CD1c-positive myeloid dendritic cell (primary cell): ENCODE data around the gene PIEZO1.
A peak's percentile ranks its signal among the peaks of the same experiment; 100 is the strongest.

Experiments used
- DNase-seq: peaks from one replicate; pipeline ENCODE4 v3.0.0-alpha.2; 2016; ENCODE audit errors: extremely low spot score

The PIEZO1 gene

DNA sequence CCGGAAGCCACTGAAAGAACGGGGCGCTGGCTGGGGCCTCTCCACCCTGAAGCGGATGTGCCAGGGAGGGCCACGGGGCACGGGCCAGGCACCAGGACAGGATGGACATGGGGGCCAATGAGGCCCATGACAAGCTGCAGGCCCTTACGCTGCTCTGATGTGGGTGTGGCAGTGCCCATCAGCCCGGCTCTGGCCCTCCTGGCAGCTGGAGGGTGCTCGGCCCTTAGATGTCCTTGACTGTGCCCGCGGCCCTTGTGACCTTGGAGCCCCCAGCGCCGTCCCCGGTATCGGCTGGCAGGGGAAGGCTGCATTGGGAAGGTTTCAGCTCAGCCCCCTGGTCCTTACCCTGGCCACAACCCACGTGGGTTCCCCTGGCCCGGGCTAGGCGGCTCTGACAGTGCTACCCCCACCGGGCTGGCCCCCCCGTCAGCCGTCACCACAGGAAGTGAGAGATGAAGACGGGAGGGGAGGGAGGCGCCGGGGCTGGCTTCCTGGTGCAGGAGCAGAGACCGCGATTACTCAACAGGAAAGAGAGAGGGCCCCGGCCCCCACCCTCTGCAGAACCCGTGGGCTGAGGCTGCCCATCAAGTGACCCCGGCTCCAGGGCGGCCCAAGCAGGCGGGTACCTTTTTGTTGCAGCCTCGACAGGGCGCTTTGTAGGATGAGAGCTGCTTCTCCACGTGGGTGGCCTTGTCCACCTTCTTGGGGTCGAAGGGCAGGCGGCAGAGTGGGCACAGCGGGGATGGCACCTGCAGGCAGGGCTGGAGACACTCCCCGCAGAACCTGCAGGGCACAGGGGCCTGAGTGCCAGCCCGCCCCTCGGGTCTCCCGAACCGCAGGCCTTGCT lies 84.2 kb downstream of the PIEZO1 start:
- peak; percentile 97 for DNase-seq

DNA sequence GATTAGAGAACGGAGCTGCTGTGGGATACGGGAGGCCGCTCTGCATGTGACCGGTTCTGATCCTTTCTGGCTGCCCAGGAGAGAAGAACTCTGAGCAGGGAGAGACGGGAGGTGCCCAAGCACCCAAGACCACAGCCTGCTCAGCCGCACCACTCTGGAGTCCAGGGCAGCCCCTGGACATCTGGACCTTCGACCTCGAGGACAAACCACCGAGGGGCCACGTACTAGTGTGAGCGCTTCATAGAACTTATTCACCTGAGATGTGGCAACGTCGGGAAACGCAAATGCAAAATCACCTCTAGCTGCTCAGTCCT lies 84.7 kb downstream of the PIEZO1 start:
- DNase-seq: no peak

DNA sequence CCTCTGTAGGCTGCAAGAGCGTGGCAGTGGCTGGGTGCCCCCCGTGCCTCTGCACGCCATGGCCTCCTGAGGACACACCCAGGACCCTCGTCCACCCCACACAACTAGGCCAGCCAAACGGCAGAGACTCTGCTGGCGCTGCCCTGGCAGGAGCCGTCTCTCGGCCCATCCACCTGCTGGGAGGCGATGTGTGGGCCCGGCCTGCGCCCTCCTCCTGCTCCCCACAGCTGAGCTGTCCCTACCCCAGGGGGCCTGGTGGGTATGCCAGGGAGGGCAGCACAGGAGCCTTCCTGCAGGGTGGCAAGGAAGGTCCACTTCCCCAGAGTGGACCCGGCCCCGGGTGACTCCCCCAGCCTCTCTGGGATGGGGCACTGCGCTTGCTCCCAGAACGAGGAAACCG lies 85.8 kb downstream of the PIEZO1 start:
- DNase-seq: no peak

DNA sequence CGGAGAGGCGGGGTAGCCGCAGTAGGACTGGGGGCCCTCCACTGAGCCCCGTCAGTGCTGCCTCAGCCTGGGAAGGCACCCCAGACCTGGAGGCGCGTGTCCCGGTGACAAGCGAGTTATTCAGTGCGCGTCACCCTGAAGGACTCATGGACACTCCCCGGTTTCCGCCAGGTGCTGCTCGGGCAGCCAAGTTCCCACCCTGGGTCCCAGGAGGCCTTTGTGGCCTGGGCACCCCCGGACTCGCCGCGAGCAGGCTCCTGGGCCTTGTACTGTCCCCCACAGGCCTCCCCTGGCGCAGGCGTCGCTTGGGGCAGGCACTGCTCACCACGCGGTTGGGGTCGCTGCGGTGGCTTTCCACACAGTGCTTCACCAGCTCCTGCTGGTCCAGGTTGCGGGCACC lies 86.4 kb downstream of the PIEZO1 start:
- DNase-seq: no peak

DNA sequence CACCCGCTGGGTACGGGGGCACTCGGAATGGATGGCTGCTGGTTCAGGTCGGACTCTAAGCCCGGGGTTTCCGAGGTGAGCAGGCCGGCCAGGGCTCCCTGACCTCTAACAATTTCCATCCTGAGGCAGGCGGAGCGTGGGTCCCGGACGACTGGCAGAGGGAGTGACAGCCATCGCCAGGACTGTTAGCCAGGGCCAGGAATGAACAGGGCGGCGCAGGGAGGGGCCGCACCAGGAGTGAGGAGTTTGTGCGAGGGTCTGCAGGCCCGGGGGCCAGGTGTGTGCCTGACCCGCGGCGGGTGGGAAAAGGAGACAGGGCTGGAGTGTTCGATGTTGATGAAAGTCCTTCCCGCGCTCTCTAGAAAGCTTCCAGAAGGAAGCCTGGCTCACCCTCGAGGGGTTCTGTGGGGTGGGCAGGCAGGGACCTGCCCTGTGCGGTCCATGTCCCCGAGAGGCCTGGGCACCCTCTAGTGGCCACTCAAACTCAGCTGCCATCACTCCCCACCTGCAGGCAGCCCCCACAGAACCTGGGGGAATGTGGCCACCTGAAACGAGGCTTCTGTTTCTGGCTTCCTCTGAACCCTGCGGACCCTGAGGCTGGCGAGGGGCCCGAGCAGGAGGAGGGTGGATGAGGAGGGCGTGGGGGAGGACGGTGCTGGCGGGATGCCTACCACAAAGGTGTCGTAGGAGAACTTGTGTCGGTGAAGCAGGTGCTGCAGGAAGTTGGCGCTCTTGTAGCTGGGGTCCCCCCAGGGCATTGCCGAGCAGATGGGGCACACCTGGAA lies 87.0 kb downstream of the PIEZO1 start:
- no peak for DNase-seq

GRCh38 chr16:88697116-88697830 lies 87.7 kb downstream of the PIEZO1 start:
- no peak for DNase-seq

DNA sequence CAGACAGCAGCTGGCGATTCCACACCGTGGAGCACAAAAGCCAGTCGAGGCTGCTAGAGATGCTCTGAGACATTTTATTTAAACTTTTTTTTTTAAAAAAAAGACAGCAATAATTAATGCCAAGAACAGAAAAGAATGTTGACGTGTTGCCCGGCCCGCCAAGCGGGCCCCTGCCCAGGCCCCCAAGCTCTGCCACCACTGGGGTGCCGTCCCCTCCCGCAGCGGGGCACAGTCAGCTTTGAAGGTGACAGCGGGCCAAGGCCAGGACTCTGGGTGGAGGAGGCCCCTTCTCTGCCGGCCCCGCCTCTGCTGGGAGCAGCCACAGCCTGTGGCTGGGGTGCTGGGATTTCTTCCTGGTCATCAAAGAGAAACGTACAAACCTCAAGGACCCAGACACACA lies 88.6 kb downstream of the PIEZO1 start:
- no peak for DNase-seq

DNA sequence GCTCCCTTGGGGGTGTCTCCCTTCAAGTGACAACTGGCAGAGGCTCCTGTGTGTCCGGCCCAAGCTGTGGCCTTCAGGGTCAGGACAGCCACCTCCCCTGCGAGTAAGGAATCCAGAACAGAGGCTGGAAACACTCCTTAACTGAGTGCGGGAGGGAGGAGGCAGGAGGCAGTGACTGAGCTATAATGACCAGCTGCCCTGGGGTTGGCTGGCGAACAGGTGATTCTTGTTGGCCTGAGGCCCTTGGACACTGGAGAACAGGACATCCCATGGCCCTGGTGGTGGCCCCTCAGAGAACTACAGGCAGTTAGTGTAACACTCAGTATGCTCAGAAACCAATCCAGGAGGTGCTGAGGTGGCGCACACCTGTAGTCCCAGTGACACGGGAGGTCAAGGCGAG lies 89.3 kb downstream of the PIEZO1 start:
- no peak for DNase-seq

GRCh38 chr16:88695218-88695617 lies 89.8 kb downstream of the PIEZO1 start:
- peak; percentile 60 for DNase-seq

- DNase-seq: no peak
These were observed 90.6 kb downstream of the PIEZO1 start for GRCh38 chr16:88694221-88695087.

DNA sequence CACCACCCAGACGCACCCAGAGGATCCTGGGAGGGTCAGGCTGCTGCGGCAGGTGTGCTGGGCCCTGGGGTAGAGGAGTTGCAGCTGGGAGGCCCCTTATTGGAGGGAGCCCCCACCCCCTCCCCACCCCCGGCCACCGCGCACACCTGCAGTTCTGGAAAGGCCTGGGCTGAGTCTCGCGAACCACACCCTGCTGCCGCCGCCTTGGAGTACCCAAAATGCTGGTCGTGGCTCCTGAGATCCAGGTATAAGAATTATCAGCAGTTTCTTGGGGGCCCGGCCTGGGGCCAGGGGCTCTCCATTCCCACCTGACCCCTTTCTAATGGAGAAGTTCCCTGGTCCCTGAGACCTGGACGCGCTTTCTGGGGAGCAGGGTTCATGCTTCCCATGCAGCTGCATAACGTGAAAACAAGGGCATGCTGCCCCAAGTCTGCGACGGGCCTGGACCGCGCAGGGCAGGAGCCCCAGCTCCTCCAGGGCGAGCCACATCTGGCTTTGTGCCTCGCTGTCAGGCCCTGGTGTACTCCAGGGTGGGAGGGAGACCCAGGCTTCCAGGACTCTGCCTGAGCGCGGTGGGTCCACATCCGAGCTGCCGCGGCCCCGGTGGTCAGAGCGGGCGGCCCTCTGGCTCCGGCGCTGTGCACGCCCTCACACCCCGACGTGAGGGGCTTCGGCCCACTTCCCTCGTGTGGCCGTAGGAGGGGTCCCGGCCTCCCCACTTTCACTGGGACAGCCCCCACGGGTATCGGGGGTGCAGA lies 91.4 kb downstream of the PIEZO1 start:
- no peak for DNase-seq

DNA sequence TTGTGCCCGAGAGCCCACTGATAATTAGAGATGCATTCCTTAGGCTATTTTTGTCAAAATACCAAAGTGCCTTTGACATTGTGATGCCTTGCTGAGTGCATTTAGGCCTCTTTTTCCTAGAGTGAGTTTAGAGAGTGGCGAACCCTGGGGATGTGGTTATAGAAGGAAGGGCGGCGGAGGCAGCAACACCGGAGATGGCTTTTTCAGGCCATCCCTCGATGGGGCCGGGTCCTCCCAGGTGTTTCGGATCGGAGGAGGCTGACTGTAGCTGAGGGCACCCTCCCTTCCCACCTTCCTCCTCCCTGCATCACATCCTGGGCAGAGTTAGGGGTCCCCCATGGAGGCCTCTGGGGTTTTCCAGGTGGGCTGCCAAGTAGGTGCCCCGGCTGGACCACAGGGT lies 92.2 kb downstream of the PIEZO1 start:
- no peak for DNase-seq

GRCh38 chr16:88691924-88692560 lies 93.0 kb downstream of the PIEZO1 start:
- DNase-seq: peak; percentile 96

DNA sequence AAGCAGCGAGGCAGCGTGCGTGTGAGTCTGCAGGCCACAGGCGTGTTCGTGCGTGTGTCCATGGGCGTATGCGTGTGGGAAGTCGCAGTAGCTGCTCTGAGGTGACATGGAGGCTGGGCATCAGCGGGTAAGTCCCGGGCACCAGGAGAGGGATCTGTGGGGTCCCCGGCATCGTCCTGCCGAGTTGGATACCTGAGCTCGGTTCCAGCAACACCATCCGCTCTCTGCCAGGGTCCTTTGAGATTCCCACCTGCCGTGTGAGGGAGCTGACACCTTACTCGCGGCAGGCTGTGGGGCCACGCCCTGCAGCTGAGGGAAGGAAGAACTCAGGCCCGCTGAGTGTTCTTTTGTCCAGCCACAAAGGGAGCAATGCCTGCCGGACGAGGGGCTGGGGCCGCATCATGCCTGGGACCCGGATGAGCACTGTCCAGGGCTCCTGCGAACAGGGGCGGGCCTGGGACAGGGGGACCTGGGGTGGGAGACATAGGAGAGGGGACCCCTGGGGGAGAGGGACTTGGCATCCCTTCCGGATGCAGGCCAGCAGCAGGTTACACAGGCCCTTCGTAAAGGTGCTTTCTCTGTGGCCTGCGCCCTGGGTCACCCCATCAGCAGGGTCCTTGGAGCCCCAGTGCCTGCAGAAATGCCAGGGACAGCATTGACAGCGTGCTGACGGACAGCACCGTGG lies 93.7 kb downstream of the PIEZO1 start:
- no peak for DNase-seq

DNA sequence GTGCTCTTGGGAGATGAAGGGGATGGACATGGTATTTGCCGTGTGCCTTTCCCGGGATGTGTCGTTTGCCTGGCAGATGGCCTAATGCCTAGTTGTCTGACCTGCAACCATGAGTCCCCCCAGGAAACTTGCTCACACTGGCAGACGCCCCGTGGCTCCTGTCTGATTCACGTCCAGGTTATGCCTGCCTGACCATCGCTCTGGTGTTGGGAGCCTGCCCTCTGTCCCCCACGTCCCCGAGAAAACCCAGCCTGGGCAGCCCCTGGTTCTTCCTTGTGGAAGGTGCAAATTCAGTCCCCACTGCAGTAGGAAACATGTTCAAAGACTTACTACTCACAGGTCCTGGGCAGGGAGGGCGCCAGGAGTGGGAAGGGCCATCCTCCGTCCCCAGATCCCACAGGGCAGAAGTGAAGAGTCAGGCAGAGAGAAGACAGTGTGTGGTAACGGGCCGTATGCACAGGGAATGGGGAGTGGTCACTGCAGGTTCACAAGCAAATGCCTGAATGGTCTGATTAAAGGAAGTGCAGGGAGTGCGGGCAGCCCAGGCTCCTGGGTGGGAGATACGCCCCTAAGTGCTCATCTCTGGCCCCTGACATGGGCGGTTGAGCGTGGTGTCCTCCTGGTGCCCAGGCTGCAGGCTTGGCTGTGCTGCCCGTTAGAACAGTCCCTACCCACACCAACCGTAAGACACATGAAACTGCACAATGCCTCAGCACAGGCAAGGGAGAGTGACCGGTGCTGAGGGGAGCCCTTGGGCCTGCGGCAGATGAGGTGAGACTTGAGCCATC lies 94.5 kb downstream of the PIEZO1 start:
- DNase-seq: peak; percentile 55

DNA sequence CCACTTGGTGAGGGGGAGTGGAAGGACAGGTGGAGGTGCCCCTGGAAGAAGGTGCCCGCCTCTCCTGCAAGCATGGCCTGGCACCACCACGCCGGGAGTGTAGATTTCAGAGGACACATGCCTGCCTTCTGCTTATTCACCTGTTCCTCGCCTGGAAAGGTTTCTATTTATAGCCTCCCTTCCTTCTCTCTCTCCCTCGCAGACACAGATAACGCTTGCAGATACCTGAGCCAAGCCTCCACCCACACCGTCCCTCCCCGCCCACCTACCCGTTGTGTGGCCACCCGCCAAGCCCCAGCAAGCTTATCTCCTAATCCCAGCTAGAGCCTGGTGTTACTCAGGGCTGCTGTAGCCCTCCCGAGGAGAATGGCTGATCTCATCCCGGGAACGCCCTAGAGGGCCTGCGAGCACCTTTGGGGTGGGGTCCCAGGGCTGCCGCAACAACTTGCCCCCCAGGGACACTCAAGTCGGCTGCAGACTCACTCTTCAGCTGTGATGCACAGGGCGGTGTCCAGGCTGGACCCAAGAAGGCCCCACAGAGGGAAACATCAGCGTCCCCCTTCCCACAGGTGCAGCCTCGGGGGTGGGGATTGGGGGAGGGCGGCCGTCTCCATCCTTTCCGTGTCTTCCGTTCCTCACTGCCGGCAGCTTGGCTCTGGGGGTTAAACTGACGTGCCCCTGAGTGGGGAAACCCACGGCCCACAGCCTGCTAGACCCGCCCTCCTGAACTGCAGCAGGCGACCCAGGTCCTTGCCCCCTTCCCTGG lies 96.8 kb downstream of the PIEZO1 start:
- DNase-seq: no peak

DNA sequence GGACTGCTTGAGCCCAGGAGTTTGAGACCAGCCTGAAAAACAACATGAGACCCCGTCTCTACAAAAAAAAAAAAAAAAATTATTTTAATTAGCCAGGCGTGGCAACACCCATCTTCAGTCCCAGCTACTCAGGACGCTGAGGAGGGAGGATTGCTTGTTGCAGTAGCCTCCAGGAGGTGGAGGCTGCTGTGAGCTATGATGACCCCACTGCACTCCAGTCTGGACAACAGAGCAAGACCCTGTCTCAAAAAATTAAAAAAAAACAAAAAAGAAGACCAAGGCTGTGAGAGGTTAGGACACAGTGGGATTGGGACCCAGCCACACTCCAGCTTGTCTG lies 97.4 kb downstream of the PIEZO1 start:
- DNase-seq: no peak

DNA sequence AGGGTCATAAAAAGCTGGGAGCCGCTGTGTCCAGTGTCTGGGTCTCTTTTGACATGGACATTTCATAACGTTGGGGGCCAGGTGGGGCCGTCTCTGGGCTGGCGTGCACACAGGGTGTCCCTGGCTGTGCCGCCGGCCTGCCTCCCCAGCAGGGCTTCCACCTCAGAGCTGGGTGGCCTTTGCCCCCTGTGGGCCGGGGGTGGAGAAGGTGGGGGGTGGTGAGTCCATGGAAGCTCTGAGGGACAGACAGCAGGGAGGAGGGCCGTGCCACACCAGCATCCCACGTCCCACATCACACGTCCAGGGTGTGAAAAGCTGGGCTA lies 97.8 kb downstream of the PIEZO1 start:
- DNase-seq: no peak
